GOT3 (cell line): ENCODE results near the gene EXOC4.

Experiments
- DNase-seq: peaks from one replicate; lab custom pipeline; 2025; ENCODE audit warnings: mixed read lengths; lab: John Stamatoyannopoulos, UW

EXOC4 gene

DNA sequence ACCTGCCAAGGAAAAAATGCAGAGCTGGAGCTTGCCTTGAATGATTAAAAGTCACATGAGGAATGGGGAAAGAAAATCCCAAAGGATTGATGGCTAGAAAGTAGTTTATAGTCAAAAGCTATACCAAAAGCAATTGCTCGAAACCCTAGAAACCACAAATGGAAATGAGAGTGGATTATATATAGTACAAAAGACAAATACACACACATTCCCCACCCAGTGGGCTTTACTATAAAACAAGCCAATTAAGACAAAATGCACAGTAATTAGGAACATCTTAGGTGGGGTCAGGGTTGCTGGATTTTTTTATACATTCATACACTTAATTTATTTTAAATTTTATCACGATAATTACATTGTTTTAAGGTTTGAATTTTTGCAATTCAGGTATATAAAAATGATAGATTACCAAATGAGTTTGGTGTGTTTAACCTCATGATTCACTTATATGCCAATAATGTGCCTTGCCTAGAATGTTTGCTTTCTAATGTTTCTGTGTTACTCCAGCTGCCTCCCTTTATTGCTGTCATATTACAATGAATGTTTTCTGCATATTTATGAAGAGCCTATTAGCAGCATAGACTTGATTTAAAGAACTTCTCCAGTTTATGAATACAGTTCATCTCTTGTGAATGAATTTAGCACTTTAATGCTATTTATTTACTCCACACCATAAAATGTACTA, 421.3 kb downstream of the EXOC4 start:
- no peak for DNase-seq

DNA sequence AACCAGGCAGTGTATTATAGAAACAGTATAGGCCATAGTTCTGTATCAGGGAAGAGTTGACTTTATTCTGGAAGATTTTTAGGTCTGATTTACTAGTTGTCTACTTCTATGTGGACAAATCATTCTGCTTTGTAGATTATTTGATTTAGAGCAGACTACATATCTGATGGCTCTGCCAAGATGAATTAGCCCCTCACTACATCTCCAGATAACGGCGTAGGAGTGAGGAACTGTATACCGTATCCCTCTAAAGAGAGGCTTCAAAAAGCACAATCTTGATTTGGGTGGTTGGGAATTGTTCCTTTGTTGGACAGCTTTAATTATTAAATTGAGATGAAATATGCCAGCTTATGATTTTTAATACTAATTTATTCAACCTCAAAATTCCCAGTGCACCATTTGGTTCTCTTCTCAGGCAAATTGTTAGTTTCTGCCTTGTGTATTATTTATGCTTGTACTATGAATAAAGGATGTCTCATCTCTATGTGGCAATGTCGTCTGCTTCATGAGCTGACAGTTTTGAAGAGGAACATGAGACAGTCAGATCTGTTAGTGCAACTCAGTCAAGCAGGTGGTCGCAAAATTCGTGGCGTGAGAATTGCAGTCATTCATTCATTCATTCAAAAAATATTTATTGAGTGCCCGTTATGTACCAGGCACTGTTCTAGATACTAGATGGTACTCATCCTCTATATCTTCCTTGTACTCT, 422.8 kb downstream of the EXOC4 start:
- no peak for DNase-seq

DNA sequence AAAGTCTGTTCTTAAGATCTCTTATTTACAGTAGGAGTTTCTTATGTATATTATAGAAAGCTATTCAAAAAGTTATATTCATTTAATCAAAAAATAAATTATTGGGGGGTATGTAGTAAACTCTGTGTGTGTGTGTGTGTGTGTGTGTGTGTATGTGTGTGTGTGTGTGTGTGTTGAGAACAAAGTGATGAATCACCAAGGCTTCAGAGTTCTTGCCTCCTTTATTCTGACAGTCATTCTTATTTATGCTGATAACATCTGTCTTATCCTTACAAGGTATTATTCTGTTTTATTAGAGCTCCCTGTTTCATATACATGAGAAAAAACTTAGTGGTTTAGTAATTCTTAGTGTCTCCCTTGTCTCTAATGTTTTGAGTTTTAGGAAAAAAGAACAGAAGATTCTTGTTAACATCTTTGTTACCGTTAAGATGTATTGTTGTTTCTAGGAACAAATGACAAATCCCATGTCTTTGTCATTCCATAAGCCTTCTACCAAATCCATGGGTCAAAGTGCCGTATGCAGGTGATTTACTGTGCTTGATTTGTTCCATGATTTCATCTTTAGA, 424.0 kb downstream of the EXOC4 start:
- DNase-seq = no peak

DNA sequence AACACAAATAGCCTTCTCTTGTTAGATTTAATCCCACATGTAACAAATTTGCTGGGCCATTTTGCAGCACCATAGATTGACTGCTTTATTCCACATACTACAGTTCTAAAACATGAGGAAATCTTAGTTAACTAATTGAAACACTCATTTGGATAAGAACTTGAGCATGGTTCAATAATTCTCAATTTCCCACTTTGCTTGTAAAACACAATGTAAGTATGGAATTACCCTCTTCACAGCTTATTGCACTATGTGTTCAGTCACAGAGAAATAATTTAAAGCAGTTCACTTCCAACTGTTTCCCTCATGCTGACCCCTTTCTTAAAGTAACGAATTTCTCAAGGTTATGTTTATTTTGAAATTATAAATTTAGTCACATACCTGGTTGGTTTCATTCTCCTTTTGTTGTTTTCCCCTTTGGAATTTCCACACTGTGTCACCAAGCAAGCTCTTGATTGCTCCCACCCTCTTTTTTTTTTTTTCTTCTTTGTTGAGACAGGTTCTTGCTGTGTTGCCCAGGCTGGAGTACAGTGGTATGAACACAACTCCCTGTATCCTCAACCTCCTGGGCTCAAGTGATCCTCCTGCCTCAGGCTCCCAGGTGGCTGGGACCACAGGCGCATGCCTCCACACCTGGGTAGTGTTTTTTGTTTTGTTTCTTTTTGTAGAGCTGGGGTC, 425.4 kb downstream of the EXOC4 start:
- no peak for DNase-seq

DNA sequence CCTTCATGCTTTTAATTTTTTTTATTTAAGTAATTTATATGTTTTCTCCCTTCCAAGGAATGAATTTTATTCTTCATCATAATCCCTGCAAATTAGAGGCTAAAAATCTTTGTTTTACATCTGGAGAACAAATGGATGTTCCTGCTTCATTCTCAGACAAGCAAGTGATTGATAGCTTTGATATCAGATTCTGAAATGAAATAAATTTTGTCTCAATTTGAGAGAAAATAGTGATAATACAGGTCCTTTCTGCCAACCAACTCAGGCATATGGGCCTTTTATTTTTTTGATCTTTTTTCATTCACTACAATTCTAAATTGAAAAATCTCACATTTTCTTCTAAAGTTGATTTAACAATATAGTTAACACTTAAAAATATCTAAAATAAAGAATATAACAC, 427.1 kb downstream of the EXOC4 start:
- no peak for DNase-seq

DNA sequence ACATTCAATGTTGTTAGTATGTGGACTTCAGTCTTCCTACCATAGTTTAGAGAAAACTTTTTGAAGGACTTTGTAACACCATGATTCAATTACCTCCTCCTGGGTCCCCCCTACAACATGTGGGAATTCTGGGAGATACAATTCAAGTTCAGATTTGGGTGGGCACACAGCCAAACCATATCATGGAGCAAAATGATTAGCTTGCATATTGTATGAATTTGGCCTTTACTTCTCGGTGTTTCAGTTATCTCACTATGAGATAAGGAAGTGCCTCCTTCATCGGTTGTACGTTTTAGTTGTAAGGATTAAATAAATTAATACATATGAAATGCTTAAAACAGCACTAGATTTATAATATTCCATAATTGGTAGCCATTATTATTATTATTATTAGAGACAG, 428.7 kb downstream of the EXOC4 start:
- DNase-seq = no peak

DNA sequence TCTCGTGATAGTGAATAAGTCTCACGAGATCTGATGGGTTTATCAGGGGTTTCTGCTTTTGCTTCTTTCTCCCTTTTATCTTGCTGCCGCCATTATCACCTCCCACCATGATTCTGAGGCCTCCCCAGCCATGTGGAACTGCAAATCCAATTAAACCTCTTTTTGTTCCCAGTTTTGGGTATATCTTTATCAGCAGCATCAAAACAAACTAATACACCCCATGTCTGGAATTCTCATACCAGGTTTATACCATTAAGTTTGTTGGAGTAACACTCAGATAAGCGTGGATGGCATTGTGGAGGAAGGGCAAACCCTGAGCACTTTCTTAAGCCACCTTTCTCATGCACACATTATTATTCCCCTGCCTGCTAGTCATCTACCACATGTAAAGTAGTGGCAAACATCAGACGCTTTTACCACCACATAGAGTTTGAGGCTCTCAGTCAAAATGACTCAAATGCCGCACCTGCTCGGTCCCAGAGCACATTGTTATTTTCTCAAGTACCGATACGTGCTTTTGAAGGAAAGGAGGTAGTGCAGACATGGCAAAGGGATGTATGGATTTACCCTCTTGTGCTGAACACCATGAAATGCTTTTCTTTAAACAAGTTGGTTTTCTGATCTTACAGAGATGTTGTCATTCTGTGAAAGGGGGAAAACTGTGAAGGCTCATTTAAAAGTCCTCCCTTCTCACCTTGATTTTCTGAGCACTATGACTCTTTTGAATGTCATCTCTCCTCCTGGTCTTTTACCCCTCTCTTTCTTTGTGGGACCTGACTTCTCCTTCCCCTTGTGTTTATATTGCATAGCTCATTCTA, 429.7 kb downstream of the EXOC4 start:
- DNase-seq = no peak

DNA sequence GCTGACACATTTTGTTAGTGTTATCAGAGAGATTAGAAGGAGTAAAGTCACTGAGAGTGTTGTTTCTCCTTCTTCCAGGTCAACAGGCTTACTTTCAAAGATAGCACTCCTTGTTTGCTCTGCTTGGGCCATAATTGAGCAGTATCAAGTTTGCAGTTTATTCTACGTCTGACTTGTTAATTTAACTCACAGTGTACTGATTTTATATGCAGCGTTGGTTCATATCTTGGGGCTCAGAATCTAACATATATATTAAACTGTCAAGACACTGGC, 430.2 kb downstream of the EXOC4 start:
- DNase-seq = no peak

DNA sequence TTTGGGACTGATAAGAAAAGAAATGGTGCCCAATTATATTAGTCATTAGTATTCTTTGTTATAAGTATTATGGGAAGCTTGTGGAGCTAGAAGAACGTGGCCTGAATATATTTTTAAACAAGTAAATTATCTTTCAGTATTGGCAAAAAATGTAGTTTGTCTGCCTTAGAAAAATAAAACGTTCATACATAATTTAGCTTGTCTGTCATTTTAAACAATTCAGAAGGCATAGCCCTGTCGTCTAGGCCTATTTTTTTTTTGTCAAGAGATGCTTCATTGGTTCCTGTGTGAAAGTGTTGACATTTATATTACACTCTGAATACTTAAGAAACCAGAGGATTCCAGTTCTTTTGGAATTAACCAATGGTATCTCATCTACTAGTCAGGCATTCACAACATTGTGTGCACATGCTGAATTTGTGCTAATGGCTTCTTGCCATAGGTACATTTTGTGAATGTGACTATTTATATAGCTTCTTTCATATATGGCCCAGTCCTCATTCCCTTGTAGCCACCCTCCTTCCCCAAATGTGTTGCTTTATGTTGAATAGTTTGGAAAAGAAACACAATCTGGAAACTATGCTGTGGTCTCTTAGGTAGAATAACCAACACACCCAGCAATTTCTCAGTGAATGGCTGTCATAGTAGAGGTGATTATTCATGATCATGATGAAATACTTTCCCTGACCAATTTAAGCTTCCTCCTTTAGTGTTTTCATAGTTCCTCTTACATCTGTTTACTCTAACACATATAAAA, 435.8 kb downstream of the EXOC4 start:
- no peak for DNase-seq

DNA sequence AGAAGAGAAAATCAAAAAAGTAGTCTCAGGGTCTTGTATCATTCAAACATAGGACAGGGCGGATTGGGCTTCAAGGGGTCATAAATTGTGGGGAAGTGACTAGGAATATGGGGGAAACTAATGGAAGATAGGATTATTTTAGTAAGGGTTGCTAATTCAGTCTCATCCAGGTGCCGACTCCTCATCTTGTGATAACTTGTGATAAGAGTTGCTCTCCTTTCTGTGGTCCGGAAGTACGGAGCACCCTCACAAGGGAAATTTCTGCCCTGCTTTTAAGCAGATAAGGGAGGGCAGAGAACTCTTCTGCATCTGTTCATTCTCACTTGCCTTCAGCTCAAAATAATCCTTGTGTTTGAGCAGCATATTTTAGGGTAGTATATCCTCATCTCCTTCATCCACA, 437.9 kb downstream of the EXOC4 start:
- DNase-seq = no peak

DNA sequence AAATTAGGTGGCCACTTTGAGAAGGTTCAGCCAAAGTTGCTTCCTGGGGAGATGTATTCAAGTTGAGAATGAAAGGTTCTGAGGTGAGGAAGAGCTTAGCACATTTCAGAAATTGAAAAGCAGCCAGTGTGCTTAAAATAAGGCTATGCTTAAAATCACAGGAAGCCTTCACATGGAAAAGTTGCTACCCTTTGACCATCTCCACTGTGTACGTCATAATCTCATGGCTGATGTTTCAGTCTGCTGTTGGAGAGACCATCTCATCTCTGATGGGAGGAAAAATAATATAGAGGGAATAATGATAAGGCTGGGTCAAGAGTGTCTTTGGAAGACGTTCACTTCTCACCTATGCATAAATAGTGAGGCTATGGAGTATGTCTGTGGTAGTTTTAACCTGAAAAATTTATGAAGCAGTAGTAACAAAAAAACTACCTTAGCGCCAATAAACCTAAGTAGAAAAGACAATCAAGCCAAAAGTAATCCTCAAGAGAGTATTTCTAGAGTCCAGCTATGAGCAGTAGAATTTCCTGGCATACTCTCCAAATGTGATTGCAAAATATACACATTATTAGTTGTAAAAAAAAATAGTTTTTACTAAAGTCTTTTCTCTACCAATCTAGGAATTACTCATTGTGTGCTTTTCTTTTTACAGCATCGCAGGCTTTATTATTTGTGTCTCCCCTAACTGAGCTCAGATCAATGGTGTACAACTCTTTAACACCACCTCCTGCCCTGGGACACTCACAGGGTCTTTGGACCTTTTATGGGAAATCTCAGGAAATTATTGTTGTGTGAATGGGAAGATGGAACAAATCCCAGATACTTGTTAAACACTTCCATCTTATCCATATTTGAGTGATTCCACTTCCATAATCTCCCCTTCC, 439.1 kb downstream of the EXOC4 start:
- DNase-seq = no peak

DNA sequence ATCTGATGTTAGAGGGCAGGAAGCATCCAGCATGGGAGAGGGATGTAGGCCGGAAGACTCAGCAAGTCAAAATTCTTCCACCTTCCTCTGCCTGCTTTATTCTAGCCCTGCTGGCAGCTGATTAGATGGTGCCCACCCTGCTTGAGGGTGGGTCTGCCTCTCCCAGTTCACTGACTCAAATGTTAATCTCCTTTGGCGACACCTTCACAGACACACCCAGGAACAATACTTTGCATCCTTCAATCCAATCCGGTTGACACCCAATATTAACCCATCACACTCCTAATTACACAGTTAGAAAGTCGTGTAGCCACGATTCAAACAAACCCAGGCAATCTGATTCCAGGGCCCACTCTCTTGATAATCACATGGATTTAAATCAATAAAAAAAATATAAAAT, 440.4 kb downstream of the EXOC4 start:
- DNase-seq = no peak

DNA sequence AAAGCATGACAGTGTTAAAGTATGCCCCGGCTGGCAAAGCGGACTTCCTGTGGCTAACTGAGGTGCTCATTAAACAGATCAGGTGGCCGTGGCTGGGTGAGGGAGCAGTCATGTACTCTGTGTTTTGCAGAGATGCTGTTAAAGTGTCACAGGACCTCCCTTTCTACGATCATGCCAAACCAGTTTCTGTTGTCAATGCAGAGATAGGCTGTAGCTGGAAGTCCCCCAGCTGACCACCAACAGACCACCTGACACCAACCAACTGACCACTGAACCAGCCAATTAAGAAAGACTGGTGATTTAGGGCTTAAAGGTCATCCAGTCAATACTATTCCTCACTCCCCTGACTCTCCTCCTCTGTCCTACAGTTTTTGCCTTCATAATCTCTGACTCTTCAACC, 443.2 kb downstream of the EXOC4 start:
- DNase-seq = no peak

DNA sequence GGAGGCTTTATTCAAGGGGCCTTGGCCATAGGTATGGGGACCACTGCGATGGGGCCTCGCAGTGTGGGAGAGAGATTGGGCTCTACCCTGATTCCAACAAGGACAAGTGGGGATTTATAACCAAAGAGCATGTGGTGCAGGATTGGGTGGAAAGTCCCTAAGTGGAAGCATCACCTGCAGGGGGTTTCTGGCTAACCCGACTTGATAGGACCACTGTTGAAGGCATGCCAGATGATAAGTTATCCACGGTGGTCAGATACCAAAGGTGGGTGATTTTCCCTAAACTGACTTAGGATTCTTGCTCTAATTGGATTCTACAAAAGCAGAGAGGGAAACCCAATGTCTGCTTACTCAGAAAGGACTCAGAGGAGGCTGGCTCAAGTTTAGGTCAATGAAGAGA, 444.7 kb downstream of the EXOC4 start:
- DNase-seq = no peak

DNA sequence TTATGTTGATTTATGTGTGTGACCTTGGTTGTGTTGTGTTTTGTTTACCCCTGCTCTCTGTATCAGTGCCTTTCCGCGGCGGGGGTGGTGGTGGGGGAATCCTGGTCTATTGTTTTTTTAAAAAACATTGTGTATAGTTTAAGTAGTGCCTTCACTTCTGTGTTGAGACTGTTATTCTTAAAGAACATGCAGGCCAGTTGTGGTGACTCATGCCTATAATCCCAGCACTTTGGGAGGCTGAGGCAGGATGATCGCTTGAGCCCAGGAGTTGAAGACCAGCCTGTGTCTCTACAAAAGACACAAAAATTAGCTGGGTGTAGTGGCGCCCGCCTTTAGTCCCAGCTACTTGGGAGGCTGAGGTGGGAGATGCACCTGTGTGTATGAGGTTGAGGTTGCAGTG, 445.2 kb downstream of the EXOC4 start:
- DNase-seq = no peak

DNA sequence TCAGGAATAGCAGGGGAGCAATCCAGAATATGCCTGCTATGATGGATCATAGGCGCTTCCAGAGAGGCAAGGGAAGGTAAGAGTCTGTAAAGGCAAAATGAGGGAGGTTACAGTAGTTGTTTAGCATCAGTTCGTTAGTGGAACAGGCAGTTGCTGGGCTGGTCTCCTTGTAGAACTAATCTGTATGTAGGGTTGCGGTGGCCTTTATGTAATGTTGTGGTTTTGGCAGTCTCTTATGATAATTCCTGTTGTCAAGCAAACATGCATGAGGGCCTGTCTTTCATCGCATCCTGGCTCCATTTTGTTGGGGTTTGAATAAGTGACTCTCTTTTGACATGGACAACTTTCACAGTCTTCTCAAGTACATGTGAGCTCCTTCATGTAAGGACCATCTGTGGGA, 446.5 kb downstream of the EXOC4 start:
- DNase-seq = no peak

DNA sequence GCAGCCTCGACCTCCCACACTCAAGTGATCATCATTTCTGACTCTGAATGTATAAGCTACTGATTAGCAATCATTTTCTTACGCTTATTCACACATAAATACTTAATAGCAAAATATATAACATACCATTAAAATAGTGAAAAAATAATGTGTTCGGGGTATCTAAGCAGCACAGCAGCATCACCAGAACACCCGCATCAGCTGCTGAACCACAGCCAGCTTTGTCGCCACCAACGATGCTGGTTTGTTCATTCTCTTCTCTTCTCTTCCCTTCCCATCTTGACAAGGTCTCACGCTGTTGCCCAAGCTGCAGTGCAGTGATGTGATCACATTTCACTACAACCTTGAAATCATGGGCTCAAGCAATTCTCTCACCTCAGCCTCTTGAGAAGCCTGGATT, 449.2 kb downstream of the EXOC4 start:
- DNase-seq = no peak

DNA sequence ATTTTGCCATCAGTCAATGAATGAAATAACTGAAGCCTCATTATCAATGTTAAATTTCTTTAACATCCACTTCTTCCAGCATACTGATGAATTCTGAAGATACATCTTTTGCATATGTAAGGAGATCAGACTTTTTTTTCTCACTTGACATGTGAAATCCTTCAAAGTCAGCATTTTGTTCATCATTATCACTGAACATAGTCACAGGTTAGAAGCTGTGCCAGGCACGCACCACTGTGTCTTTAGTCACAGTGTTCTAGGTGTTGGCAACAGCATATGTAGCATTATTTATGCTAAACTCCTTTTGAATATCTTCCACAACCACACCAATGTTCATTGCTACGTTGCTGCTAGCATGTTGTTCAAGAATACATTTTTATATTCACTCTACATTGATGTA, 450.1 kb downstream of the EXOC4 start:
- DNase-seq = no peak

DNA sequence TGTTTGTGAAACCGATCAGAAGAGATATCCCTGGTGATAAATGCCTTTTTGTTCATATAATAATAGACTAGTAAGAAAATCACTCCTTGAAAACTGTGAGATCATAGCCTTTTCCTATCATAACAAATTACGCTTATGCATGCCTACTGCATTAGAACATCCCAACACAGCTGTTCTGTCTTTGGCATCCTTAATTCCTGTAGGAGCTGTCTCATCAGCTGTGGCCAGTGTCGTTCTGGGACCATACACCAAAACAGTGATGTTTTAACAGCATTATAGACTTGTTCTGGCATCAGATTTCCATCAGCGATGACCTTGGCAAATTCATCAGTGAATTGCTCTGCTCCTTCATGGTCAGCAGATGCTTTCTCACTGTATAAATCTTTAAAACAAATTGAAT, 450.7 kb downstream of the EXOC4 start:
- DNase-seq = no peak

DNA sequence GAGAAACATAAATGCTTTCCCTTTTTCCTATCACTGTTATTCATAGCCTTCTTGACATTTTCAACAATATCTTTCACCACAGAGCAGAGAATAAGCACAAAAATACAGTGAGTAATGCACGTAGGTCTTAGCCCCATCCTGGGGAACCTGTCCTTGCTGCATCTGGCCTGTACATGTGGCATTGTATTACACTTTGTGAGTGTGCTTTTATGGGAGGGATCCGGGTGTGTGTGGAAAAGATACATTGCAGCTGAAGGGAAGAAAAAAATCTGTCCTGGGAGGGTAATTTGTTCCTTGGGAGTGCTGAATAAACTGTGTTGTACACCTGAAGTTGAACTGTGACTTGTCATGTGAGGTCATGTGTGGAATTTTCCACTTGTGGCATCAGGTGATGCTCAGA, 451.6 kb downstream of the EXOC4 start:
- DNase-seq = no peak

DNA sequence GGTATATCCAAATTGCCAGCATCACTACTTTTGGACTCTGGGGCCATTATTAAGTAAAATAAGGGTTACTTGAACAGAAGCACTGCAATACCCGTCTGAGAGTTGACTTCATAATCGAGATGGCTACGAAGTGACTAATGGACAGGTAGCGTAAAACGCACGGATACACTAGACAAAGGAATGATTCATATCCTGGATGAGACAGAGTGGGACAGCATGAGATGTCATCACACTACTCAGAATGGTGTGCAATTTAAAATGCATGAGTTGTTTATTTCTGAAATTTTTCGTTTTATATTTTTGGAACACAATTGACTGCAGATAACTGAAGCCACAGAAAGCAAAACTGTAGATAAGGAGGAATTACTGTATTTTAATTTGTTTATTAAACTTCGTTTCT, 452.7 kb downstream of the EXOC4 start:
- DNase-seq = no peak
